GM12878 (cell line): ENCODE data around the gene DLGAP3.

Experiments
- ATF7 ChIP-seq: fragments of 450-650 bp; IDR thresholded peaks from 2 replicates; pipeline ENCODE4 v1.6.1; 2016; ENCODE audit warnings: low read depth, mild to moderate bottlenecking
- RCOR1 ChIP-seq: conservative IDR thresholded peaks from 2 replicates; pipeline ENCODE4 v1.6.1; 2012; ENCODE audit warnings: low read depth, low read length, improper control_type of control experiment
- SIN3A ChIP-seq: IDR thresholded peaks from 2 replicates; pipeline ENCODE4 v1.6.1; 2012; ENCODE audit warnings: low read depth, low read length, improper control_type of control experiment
- TF ChIP-seq, protein P1 (sequence below): fragments of 450-650 bp; IDR thresholded peaks from 2 replicates; pipeline ENCODE4 v1.6.1; 2017; ENCODE audit warnings: antibody characterized with exemption, mild to moderate bottlenecking, moderate library complexity

DNA sequence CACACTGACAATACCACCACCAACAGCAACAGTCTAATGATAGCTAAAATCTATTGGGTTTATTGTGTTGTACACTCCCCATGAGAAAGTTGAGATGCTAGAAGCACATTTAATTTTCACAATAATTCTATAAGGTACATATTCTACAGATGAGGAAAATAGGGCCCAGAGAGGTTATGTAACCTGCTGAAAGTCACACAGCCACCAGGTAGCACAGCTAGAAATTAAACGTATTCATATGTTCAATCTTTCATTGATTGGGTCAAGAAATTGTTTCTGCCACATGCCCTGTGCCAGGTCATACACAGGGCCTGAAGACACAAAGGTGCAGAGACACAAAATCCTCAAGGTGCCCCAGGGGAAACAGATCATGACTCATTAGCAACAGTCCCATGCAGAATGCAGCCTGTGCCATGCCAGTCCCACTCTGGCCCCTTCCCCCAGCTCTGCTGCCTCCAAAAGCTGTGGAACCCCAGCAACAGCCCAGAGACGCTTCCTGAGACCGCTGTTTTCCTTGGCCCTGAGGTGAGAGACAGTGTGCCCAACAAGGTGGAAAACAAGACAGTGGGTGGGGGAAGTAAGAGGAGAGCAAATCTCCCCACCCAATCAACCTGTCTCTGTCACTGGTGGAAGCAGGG lies 104.5 kb downstream of the DLGAP3 start:
- TF ChIP-seq ATF7 (no peak), SIN3A (no peak), RCOR1 (no peak)
- TF ChIP-seq, protein P1, sequence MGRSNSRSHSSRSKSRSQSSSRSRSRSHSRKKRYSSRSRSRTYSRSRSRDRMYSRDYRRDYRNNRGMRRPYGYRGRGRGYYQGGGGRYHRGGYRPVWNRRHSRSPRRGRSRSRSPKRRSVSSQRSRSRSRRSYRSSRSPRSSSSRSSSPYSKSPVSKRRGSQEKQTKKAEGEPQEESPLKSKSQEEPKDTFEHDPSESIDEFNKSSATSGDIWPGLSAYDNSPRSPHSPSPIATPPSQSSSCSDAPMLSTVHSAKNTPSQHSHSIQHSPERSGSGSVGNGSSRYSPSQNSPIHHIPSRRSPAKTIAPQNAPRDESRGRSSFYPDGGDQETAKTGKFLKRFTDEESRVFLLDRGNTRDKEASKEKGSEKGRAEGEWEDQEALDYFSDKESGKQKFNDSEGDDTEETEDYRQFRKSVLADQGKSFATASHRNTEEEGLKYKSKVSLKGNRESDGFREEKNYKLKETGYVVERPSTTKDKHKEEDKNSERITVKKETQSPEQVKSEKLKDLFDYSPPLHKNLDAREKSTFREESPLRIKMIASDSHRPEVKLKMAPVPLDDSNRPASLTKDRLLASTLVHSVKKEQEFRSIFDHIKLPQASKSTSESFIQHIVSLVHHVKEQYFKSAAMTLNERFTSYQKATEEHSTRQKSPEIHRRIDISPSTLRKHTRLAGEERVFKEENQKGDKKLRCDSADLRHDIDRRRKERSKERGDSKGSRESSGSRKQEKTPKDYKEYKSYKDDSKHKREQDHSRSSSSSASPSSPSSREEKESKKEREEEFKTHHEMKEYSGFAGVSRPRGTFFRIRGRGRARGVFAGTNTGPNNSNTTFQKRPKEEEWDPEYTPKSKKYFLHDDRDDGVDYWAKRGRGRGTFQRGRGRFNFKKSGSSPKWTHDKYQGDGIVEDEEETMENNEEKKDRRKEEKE = no peak
